ENCODE measurements around the gene NTMT2.

NTMT2 gene

DNA sequence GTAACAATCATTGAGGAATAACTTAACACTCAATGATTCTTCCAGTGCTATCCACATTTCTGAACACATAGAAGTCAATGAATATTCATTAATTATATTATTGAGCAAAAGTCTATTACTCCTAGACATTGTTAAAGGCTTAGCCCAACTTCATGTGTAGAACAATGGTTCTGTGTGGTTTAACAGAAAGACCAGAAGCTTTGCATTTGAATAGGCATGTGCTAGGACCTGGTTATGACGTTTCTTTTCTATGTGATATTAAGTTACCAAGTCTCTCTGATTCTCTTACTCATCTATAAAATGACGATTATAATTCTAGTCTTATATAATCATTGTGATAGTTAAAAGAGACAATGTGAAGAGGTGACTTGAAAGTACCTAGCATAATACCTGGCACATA lies 5.2 kb downstream of the NTMT2 start:
- TF ChIP-seq, protein P1, sequence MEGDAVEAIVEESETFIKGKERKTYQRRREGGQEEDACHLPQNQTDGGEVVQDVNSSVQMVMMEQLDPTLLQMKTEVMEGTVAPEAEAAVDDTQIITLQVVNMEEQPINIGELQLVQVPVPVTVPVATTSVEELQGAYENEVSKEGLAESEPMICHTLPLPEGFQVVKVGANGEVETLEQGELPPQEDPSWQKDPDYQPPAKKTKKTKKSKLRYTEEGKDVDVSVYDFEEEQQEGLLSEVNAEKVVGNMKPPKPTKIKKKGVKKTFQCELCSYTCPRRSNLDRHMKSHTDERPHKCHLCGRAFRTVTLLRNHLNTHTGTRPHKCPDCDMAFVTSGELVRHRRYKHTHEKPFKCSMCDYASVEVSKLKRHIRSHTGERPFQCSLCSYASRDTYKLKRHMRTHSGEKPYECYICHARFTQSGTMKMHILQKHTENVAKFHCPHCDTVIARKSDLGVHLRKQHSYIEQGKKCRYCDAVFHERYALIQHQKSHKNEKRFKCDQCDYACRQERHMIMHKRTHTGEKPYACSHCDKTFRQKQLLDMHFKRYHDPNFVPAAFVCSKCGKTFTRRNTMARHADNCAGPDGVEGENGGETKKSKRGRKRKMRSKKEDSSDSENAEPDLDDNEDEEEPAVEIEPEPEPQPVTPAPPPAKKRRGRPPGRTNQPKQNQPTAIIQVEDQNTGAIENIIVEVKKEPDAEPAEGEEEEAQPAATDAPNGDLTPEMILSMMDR (IDR thresholded peaks at IDR 0.05; ENCODE audit: insufficient read depth, low read length, missing control alignments): no peak
- no peak for DNase-seq (ENCODE audit: low read depth, low spot score)
- no peak overlapping the region for H3K4me3 ChIP-seq (ENCODE audit: low read depth, low read length)
- CTCF ChIA-PET: interaction anchor here (1.1 kb wide), 1 partner anchor 9 kb away, joined by 3 read pairs; no protein-coding TSS in a partner anchor
- POLR2A ChIA-PET: no interaction called here

DNA sequence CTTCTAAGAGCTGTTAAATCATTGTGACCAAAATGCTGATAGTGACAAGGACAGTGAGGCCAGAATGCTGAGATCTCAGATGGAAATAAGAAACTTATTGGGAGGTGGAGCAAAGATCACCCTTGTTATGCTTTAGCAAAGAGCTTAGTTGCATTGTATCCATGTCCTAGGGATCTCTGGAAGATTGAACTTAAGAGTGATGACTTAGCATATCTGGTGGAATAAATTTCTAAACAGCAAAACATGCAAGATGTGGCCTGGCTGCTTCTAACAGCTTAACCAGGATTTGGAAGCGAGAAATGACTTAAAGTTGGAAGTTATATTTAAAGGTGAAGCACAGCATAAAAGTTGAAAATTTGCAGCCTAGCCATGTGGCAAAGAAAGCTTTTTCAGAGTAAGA lies 7.7 kb downstream of the NTMT2 start:
- H3K4me3 ChIP-seq (ENCODE audit: low read depth, low read length): no peak overlapping the region
- ChIA-PET POLR2A (no interaction called here), CTCF (no interaction called here)
- TF ChIP-seq, protein P1 (IDR thresholded peaks at IDR 0.05; ENCODE audit: insufficient read depth, low read length, missing control alignments): no peak
- DNase-seq (ENCODE audit: low read depth, low spot score): no peak

DNA sequence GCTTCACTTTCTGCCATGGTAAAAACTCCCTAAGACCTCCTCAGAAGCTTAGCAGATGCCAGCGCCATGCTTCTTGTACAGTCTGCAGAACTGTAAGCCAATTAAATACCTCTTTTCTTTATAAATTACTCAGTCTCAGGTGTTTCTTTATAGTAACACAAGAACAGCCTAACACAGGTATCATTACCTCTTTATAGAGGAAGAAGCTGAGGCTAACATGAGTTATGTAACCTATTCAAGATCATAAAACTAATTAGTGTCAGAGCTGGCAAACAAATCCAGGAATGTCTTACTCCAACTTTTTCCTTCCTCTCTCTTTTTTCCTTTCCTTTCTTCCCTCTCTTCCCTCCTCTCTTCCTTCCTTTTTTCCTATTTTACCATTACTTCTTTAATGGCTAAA lies 9.3 kb downstream of the NTMT2 start:
- TF ChIP-seq, protein P1 (IDR thresholded peaks at IDR 0.05; ENCODE audit: insufficient read depth, low read length, missing control alignments): no peak
- no peak overlapping the region for H3K4me3 ChIP-seq (ENCODE audit: low read depth, low read length)
- CTCF ChIA-PET: no interaction called here
- POLR2A ChIA-PET: no interaction called here
- DNase-seq (ENCODE audit: low read depth, low spot score): no peak

DNA sequence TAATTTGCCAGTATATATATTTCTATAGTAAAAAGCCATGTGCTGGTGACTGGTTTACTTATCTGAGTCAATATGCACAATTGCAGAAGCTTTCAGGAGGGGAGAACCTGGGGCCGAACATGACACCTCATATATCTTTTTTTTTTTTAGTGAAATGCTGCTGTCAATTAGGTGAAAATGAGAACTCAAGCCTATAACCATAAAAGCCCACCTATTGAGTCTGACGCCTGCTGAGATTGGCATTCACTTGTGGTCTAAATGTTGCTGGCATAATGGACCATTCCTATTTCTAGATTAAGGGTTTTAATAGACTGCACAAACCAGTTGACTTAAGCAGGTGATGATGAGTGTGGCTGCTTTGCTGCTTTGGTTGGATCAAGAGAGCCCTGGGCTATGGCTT lies 10.8 kb downstream of the NTMT2 start:
- ChIA-PET POLR2A (no interaction called here), CTCF (no interaction called here)
- no peak for DNase-seq (ENCODE audit: low read depth, low spot score)
- TF ChIP-seq, protein P1 (IDR thresholded peaks at IDR 0.05; ENCODE audit: insufficient read depth, low read length, missing control alignments): no peak
- H3K4me3 ChIP-seq (ENCODE audit: low read depth, low read length): no peak overlapping the region

DNA sequence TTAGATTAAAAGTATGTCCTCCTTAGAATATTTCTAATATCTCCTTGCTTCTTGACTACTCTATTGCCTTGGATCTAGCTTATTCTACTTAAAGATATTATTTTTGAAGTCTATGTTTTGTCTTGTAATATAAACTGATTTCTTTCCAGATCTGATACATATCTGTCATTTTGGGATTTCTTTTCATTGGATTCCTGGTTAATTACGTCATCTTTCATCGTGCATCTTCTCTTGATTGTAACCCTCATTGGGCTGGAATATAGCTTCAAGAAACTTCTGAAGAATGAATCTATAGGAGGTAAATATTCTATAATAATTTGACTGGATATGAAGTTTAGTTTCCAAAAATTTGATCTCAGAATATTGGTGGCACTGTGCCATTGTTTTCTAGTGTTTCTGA lies 12.1 kb downstream of the NTMT2 start:
- POLR2A ChIA-PET: no interaction called here
- DNase-seq (ENCODE audit: low read depth, low spot score): no peak
- TF ChIP-seq, protein P1 (IDR thresholded peaks at IDR 0.05; ENCODE audit: insufficient read depth, low read length, missing control alignments): no peak
- no peak overlapping the region for H3K4me3 ChIP-seq (ENCODE audit: low read depth, low read length)
- CTCF ChIA-PET: no interaction called here

DNA sequence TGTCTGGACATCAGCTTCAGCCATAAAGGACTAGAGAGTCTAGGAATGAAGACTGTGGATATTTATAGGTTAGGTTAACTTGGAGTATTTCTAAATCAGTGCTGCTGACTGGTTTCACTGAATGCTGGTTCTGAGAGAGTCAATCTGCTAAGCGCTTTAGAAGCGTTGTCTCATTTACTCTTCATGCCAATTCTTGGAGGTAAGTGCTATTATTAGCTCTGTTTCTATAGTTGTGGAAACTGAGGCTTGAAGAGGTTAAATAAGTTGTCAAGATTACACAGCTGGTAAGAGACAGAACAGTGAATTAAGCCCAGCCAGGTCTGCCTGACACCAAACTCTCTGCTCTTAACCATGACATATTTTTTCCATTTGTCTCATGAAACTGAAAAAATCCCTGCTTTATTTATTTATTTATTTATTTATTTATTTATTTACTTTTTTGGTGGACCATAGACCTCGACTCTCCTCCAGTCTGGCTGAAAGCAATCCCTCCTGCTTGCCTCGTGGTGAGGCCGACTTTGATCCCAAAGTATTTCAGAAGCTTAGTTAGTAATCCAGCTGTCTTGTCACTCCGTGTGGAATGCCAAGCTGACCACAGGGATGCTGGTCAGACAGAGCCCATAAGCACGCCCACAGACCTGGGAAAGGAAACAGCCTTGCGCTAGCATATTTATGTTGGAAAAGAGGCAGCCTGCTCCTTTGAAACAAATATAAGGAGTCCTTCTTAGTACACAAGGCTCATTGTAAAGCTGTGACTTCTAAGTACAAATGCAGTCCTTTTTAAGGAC lies 16.9 kb downstream of the NTMT2 start:
- POLR2A ChIA-PET: no interaction called here
- DNase-seq (ENCODE audit: low read depth, low spot score): peak; percentile 91
- no peak overlapping the region for H3K4me3 ChIP-seq (ENCODE audit: low read depth, low read length)
- TF ChIP-seq, protein P1 (IDR thresholded peaks at IDR 0.05; ENCODE audit: insufficient read depth, low read length, missing control alignments): no peak
- CTCF ChIA-PET: no interaction called here

Measured in AG04449 (cell line).